Measurements from ENCODE around the gene PPBP. TPM values are rescaled to one million over a fixed set of nuclear protein-coding genes. Genes with fewer than 3 reads are reported as not detected.

The PPBP gene
- polyA plus RNA-seq, 1 of the 3 experiments (the other 2 are of a cell fraction): not detected

DNA sequence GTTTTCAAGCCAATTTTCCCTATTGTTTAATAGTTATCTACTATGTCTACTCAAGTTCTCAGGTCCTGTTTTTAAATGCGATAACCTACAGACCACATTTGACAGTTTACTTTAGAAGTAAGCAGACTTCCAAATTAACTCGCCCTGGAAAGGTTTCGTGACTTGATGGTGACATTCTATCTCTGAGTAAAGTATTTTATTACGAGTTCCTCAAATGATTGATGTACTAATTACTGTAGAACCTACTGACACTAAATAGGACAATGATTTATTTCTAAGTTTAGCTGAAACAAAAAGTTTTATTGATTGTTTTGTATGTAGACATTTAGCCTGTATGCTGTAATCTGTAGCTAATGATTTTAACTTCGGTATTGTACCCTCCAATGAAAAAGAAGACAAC lies 1.9 kb upstream of the PPBP start:
- TF ChIP-seq POLR2AphosphoS5 (IDR thresholded peaks at IDR 0.05; ENCODE audit: low read depth, low read length): no peak
- TF ChIP-seq, protein P1, sequence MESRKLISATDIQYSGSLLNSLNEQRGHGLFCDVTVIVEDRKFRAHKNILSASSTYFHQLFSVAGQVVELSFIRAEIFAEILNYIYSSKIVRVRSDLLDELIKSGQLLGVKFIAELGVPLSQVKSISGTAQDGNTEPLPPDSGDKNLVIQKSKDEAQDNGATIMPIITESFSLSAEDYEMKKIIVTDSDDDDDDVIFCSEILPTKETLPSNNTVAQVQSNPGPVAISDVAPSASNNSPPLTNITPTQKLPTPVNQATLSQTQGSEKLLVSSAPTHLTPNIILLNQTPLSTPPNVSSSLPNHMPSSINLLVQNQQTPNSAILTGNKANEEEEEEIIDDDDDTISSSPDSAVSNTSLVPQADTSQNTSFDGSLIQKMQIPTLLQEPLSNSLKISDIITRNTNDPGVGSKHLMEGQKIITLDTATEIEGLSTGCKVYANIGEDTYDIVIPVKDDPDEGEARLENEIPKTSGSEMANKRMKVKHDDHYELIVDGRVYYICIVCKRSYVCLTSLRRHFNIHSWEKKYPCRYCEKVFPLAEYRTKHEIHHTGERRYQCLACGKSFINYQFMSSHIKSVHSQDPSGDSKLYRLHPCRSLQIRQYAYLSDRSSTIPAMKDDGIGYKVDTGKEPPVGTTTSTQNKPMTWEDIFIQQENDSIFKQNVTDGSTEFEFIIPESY (IDR thresholded peaks at IDR 0.05; ENCODE audit: borderline replicate concordance, low read depth): no peak
- TF ChIP-seq NRF1 (IDR thresholded peaks at IDR 0.05; ENCODE audit: low read depth, low read length): no peak
- no peak for TF ChIP-seq RCOR1 (IDR thresholded peaks at IDR 0.05; ENCODE audit: low read length)
- Histone ChIP-seq H2AFZ (ENCODE audit: low read depth) (no peak overlapping the region), H3K9me3 (no peaks in the 10 kb centered on the region), H3K4me2 (no peak overlapping the region), H3K27me3 (ENCODE audit: insufficient read depth) (peaks cover 10% of the 10 kb centered on the region; the same call in 1 of the 2 replicates), H3K9me2 (no peaks in the 10 kb centered on the region), H3F3A (replicated peaks; ENCODE audit: insufficient read depth) (no peaks in the 10 kb centered on the region), H3K27ac (ENCODE audit: low read depth in 2 of 2, low read length in 1 of 2) (no peak overlapping the region), H3K4me1 (ENCODE audit: control insufficient read depth in 1 of 2, insufficient read depth in 2 of 2, low read depth in 1 of 2, low read length in 1 of 2) (no peaks in the 10 kb centered on the region), H3K36me3 (replicated peaks in 1 of 2; ENCODE audit: control insufficient read depth in 1 of 2, insufficient read depth in 2 of 2, low read length in 1 of 2) (no peaks in the 10 kb centered on the region), H3K9ac (no peak overlapping the region), H4K20me1 (ENCODE audit: insufficient read depth) (no peaks in the 10 kb centered on the region), H3K4me3 (ENCODE audit: low read depth in 2 of 2, low read length in 1 of 2) (no peak overlapping the region), H3K79me2 (ENCODE audit: insufficient read depth) (no peaks in the 10 kb centered on the region)
- POLR2A ChIA-PET: no interaction called here
- DNase-seq: no peak
- CTCF ChIA-PET: no interaction called here
- 8% methylated on average over 5 of the region's 5 CpGs for WGBS (ENCODE audit: low lambda C conversion rate)

DNA sequence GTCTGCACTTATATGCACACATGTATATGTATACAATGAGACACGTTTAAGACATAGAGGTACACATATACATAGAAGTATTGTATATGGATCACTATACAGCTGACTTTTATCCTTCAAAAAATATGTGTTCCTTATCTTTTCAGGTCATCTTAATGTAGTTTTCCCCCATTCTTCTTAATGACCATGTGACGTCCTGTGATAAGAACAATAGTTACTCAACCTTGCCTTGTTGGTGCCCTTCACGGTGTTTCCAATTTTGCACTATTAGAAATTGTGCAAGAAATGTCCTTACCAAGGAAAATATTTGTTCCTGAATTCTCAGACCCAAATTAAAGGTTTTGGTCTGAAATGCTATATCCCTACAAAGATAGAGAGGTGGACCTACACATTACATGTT lies 1.0 kb upstream of the PPBP start:
- Histone ChIP-seq H3K9ac (no peak overlapping the region), H3K4me1 (ENCODE audit: control insufficient read depth in 1 of 2, insufficient read depth in 2 of 2, low read depth in 1 of 2, low read length in 1 of 2) (no peaks in the 10 kb centered on the region), H3K79me2 (ENCODE audit: insufficient read depth) (no peaks in the 10 kb centered on the region), H3K36me3 (replicated peaks in 1 of 2; ENCODE audit: control insufficient read depth in 1 of 2, insufficient read depth in 2 of 2, low read length in 1 of 2) (no peaks in the 10 kb centered on the region), H3K27me3 (ENCODE audit: insufficient read depth) (peaks cover 1% of the 10 kb centered on the region; the same call in 1 of the 2 replicates), H3K9me3 (no peaks in the 10 kb centered on the region), H4K20me1 (ENCODE audit: insufficient read depth) (no peaks in the 10 kb centered on the region), H3K9me2 (no peaks in the 10 kb centered on the region), H3F3A (replicated peaks; ENCODE audit: insufficient read depth) (no peaks in the 10 kb centered on the region), H3K4me2 (no peak overlapping the region), H3K27ac (ENCODE audit: low read depth in 2 of 2, low read length in 1 of 2) (no peak overlapping the region), H3K4me3 (ENCODE audit: low read depth in 2 of 2, low read length in 1 of 2) (no peak overlapping the region), H2AFZ (ENCODE audit: low read depth) (no peak overlapping the region)
- no peak for DNase-seq
- ChIA-PET POLR2A (no interaction called here), CTCF (no interaction called here)
- TF ChIP-seq, protein P1 (IDR thresholded peaks at IDR 0.05; ENCODE audit: borderline replicate concordance, low read depth): no peak
- TF ChIP-seq FOXM1 (IDR thresholded peaks at IDR 0.05; ENCODE audit: low read depth): no peak
- TF ChIP-seq ELF1 (IDR thresholded peaks at IDR 0.05): no peak
- no peak for TF ChIP-seq FOSL2 (IDR thresholded peaks at IDR 0.05; ENCODE audit: borderline replicate concordance, low read depth)
- TF ChIP-seq NRF1 (IDR thresholded peaks at IDR 0.05; ENCODE audit: low read depth, low read length): no peak
- TF ChIP-seq FOXJ3 (CRISPR knock-in tag; IDR thresholded peaks at IDR 0.05): no peak
- TF ChIP-seq NFIC (IDR thresholded peaks at IDR 0.05; ENCODE audit: borderline replicate concordance): no peak
- no peak for TF ChIP-seq GABPA (IDR thresholded peaks at IDR 0.05; ENCODE audit: low read depth)
- no peak for TF ChIP-seq RFX5 (IDR thresholded peaks at IDR 0.05; ENCODE audit: low read length)
- no peak for TF ChIP-seq TEAD4 (IDR thresholded peaks at IDR 0.05; ENCODE audit: borderline replicate concordance, insufficient read depth)
- TF ChIP-seq MXI1 (IDR thresholded peaks at IDR 0.05; ENCODE audit: low read depth, low read length): no peak
- no peak for TF ChIP-seq RXRA (IDR thresholded peaks at IDR 0.05; ENCODE audit: borderline replicate concordance, low read depth)
- TF ChIP-seq TCF12 (IDR thresholded peaks at IDR 0.05): no peak
- TF ChIP-seq, protein P2, sequence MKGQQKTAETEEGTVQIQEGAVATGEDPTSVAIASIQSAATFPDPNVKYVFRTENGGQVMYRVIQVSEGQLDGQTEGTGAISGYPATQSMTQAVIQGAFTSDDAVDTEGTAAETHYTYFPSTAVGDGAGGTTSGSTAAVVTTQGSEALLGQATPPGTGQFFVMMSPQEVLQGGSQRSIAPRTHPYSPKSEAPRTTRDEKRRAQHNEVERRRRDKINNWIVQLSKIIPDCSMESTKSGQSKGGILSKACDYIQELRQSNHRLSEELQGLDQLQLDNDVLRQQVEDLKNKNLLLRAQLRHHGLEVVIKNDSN (IDR thresholded peaks at IDR 0.05; ENCODE audit: borderline replicate concordance, low read depth): no peak
- TF ChIP-seq RCOR1 (IDR thresholded peaks at IDR 0.05; ENCODE audit: low read length): no peak
- no peak for TF ChIP-seq SMC3 (IDR thresholded peaks at IDR 0.05; ENCODE audit: low read depth, low read length)
- TF ChIP-seq, protein P3, sequence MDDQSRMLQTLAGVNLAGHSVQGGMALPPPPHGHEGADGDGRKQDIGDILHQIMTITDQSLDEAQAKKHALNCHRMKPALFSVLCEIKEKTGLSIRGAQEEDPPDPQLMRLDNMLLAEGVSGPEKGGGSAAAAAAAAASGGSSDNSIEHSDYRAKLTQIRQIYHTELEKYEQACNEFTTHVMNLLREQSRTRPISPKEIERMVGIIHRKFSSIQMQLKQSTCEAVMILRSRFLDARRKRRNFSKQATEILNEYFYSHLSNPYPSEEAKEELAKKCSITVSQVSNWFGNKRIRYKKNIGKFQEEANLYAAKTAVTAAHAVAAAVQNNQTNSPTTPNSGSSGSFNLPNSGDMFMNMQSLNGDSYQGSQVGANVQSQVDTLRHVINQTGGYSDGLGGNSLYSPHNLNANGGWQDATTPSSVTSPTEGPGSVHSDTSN (IDR thresholded peaks at IDR 0.05): no peak
- 4% methylated on average over 3 of the region's 3 CpGs for WGBS (ENCODE audit: low lambda C conversion rate)
